ENCODE measurements around the gene KLB. TPM values are rescaled to one million over a fixed set of nuclear protein-coding genes. Genes with fewer than 3 reads are reported as not detected.
A peak's percentile ranks its signal among the peaks of the same experiment; 100 is the strongest.

Gene KLB
- total RNA-seq, 6 experiments from 2014 or later = not detected

DNA sequence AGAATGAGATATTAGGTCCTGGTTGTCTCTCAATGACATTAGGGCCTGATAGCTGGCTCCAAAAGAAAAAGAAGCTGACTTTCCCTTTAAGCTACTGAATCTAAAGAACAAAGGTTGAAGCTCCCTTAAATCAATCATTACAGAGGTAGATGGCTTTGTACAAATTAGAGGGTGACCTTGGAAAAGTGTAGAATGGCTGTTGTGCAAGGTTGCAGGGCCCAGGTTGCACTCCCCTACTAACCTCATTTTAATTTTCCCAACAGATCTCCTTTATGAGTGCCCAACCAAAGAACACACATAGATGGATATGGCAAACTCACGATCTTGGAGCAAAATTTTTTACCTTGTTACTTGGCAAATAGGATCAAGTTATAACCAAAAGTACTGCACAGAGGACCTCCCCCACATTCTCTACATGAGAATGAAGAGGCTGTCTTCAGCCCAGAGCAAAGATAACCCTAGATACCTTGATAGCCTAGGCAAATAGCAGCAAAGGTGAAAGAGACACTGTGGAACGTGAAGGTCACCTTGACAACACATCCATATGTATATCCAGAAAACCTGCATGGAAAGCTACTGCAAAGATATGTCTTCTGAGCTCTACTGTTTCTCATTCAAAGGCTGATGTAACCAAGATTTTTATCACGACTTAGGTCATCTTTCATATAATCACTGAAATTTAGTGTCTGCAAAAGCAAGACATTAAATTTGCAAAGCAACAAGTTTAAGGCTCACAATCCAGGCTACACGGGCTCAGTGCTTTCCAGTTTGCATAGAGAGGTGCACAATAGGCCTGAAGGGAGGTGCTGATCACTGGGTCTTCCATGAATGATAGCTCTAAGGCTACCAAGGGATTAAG lies 23.0 kb downstream of the KLB start:
- TF ChIP-seq, protein P1, sequence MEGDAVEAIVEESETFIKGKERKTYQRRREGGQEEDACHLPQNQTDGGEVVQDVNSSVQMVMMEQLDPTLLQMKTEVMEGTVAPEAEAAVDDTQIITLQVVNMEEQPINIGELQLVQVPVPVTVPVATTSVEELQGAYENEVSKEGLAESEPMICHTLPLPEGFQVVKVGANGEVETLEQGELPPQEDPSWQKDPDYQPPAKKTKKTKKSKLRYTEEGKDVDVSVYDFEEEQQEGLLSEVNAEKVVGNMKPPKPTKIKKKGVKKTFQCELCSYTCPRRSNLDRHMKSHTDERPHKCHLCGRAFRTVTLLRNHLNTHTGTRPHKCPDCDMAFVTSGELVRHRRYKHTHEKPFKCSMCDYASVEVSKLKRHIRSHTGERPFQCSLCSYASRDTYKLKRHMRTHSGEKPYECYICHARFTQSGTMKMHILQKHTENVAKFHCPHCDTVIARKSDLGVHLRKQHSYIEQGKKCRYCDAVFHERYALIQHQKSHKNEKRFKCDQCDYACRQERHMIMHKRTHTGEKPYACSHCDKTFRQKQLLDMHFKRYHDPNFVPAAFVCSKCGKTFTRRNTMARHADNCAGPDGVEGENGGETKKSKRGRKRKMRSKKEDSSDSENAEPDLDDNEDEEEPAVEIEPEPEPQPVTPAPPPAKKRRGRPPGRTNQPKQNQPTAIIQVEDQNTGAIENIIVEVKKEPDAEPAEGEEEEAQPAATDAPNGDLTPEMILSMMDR (IDR thresholded peaks at IDR 0.05) = no peak
- Mint-ChIP-seq H3K27me3 (ENCODE audit: insufficient read depth) (peaks cover 1% of the 10 kb centered on the region; the same call in 1 of the 2 replicates), H3K4me1 (ENCODE audit: low read depth) (peaks cover 6% of the 10 kb centered on the region; the same call in 1 of the 2 replicates), H3K9me3 (no peaks in the 10 kb centered on the region), H3K27ac (no peak overlapping the region), H3K4me3 (no peak overlapping the region), H3K36me3 (ENCODE audit: low read depth) (no peaks in the 10 kb centered on the region)
- DNase-seq = no peak

DNA sequence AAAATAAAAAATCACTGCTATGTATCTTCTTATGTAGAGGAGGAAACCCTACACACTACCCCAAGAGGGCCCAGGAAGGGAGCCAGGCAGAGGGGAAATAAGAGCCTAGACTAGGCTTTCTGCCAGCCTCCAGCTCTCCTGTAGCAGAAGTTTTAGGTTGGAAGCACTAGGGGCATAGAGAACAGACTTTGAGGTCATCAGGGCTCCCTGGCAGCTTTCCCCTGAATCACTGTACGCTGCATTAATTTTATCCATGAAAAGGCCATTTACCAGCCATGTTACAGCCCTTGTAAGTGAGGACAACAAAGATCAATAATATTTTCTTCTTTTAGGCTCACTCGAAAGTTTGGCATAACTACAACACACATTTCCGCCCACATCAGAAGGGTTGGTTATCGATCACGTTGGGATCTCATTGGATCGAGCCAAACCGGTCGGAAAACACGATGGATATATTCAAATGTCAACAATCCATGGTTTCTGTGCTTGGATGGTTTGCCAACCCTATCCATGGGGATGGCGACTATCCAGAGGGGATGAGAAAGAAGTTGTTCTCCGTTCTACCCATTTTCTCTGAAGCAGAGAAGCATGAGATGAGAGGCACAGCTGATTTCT lies 27.3 kb downstream of the KLB start:
- H3K36me3 Mint-ChIP-seq (ENCODE audit: low read depth) = no peaks in the 10 kb centered on the region
- H3K27me3 Mint-ChIP-seq (ENCODE audit: insufficient read depth) = peaks cover 15% of the 10 kb centered on the region
- H3K4me1 Mint-ChIP-seq (ENCODE audit: low read depth) = no peaks in the 10 kb centered on the region
- no peak overlapping the region for H3K4me3 Mint-ChIP-seq
- H3K9me3 Mint-ChIP-seq = no peaks in the 10 kb centered on the region
- DNase-seq = no peak
- TF ChIP-seq, protein P1 (IDR thresholded peaks at IDR 0.05) = no peak
- H3K27ac Mint-ChIP-seq = no peak overlapping the region

DNA sequence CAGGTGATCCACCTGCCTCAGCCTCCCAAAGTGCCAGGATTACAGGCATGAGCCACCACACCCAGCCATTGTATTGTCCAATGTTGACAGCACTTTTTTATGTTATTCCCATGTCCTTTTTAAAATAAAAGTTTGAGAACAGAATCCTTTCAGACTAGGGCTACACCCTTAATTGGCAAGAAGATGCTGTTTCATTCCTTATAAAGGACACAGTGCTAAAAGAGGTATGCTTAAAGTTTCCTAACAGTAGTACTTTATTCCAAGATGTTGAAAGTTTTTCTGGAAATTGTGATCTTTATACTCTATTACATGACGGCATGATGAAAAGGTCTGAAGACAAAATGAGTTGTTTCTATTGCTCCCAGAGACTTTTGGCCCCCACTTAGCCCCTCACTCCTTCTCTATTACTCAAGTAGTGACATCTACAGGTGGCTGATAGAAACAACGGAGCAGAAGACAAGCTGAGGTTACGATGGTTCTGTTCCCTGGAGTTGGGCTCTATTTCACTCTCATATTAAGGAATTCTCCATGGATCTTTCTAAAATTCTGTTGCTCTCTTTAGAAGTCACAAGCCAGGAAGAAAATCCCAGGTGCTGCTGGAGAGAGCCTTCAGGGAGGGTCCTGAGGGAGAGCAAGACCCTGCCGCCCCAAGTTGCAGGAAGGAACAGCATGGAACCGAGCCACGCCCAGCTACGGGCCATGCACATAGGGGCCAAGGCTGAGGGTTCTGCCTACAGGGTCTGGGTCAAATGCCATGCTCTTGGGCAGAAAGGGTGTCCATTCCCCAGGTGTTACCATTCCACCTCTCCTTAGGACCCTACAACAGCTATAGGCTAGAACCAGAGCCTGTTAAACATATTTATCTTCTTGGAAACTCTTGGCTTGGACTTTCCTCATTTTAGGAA lies 29.2 kb downstream of the KLB start:
- no peak overlapping the region for H3K4me3 Mint-ChIP-seq
- no peak overlapping the region for H3K27ac Mint-ChIP-seq
- no peaks in the 10 kb centered on the region for H3K4me1 Mint-ChIP-seq (ENCODE audit: low read depth)
- H3K9me3 Mint-ChIP-seq = no peaks in the 10 kb centered on the region
- no peak for DNase-seq
- H3K27me3 Mint-ChIP-seq (ENCODE audit: insufficient read depth) = peaks cover 20% of the 10 kb centered on the region
- no peaks in the 10 kb centered on the region for H3K36me3 Mint-ChIP-seq (ENCODE audit: low read depth)
- TF ChIP-seq, protein P1 (IDR thresholded peaks at IDR 0.05) = peak; percentile 34

- Mint-ChIP-seq H3K27ac (no peak overlapping the region), H3K4me1 (ENCODE audit: low read depth) (no peaks in the 10 kb centered on the region), H3K4me3 (no peak overlapping the region), H3K27me3 (ENCODE audit: insufficient read depth) (peaks cover 15% of the 10 kb centered on the region), H3K36me3 (ENCODE audit: low read depth) (no peaks in the 10 kb centered on the region), H3K9me3 (no peaks in the 10 kb centered on the region)
- no peak for DNase-seq
- TF ChIP-seq, protein P1 (IDR thresholded peaks at IDR 0.05) = no peak
Observed at GRCh38 chr4:39441593-39441992, 34.9 kb downstream of the KLB start.

DNA sequence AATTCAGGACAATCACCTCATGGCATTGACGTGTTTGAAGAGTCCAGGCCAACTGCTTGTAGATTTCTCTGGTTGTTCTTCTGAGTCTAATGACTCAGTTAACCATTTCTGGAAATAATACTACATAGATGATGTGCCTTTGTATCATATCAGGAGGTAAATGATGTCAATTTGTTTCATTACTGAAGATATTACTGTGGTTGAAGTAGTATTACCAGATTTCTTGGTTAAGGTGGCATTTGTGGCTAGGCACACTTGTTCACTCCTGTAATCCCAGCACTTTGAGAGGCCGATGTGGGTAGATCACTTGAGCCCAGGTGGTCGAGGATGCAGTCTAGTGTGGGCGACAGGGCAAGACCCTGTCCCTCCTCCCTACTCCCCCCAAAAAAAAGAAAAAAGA lies 36.3 kb downstream of the KLB start:
- H3K36me3 Mint-ChIP-seq (ENCODE audit: low read depth) = peaks cover 4% of the 10 kb centered on the region; the same call in 1 of the 2 replicates
- H3K27me3 Mint-ChIP-seq (ENCODE audit: insufficient read depth) = peaks cover 9% of the 10 kb centered on the region
- no peaks in the 10 kb centered on the region for H3K4me1 Mint-ChIP-seq (ENCODE audit: low read depth)
- no peak overlapping the region for H3K4me3 Mint-ChIP-seq
- H3K9me3 Mint-ChIP-seq = no peaks in the 10 kb centered on the region
- H3K27ac Mint-ChIP-seq = no peak overlapping the region
- DNase-seq = no peak
- TF ChIP-seq, protein P1 (IDR thresholded peaks at IDR 0.05) = no peak

All from HFFc6 (cell line).